Measurements from ENCODE around the gene MPHOSPH8.

MPHOSPH8 gene

DNA sequence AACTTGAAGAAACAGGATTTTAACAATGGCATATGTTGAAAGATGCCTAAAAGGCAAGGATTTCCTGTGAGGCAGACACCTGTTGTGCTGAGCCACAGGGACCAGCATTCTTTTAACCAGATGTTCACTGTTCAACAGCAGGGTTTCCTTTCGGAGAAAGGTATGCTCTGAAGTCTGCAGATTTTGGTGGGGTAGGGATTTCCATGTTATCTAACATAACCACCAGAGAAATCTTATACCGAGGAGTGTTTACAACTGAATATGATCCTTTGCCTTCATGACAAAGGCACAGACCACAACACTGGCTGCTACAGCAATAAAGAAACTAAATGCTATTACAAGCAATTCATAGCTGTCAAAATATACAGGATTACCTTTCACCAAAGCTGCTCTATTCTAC is 48.1 kb downstream of the MPHOSPH8 start:
- TF ChIP-seq POLR2AphosphoS5 (IDR thresholded peaks at IDR 0.05; ENCODE audit: low read depth, low read length) (no peak), SIN3A (IDR thresholded peaks at IDR 0.05; ENCODE audit: borderline replicate concordance, insufficient read depth, low read length) (no peak), FOXP2 (optimal IDR thresholded peaks at IDR 0.05; ENCODE audit: borderline replicate concordance, extremely low read depth, extremely low read length, insufficient read depth) (no peak), TAF1 (IDR thresholded peaks at IDR 0.05; ENCODE audit: borderline replicate concordance, insufficient read depth, low read length) (no peak), REST (IDR thresholded peaks at IDR 0.05; ENCODE audit: insufficient read depth in 1 of 2, low read depth in 2 of 2, low read length in 2 of 2) (no peak)

- no peak for TF ChIP-seq REST (IDR thresholded peaks at IDR 0.05; ENCODE audit: insufficient read depth in 1 of 2, low read depth in 2 of 2, low read length in 2 of 2)
- TF ChIP-seq FOXP2 (optimal IDR thresholded peaks at IDR 0.05; ENCODE audit: borderline replicate concordance, extremely low read depth, extremely low read length, insufficient read depth), result no peak
Measured at GRCh38 chr13:19685034-19685433, 51.6 kb downstream of the MPHOSPH8 start.

DNA sequence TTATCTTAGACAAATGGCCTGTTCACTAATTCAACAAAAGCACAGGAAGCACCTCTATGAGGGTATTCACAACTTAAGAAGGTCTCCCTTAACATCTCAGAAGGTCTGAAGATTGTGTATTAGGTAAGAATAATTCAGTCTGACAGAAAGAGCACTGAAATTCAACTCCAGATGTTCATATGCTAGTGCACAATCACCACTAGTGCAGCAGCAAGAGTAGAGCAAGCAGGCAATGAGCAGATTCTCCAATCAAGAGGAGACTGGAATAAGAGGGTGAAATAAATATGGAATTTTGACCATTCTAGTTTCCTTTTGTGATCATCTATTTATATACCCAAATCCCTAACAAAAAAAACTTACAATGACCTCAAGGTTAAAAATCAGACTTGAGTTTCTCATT is 52.0 kb downstream of the MPHOSPH8 start:
- no peak for TF ChIP-seq TAF1 (IDR thresholded peaks at IDR 0.05; ENCODE audit: borderline replicate concordance, insufficient read depth, low read length)

DNA sequence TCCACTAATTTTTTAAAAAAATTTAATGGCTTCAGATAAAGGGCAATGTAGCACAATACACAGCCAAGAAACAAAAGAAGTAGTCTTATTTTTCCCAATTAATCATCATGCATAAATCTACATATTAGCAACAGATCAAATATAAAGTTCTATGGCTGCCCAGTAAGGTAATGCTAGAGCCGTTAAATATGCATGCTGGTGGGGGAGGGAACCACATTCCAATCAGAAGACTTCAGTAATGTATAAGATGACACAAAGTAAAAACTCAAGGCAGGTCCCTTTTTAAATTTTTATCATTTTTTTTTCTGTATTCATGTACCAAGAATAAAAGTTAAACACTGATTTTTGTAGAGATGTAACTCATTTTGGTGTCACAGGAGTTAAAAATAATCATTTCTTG is 62.0 kb downstream of the MPHOSPH8 start:
- TF ChIP-seq FOXP2 (optimal IDR thresholded peaks at IDR 0.05; ENCODE audit: borderline replicate concordance, extremely low read depth, extremely low read length, insufficient read depth) (no peak), SIN3A (IDR thresholded peaks at IDR 0.05; ENCODE audit: borderline replicate concordance, insufficient read depth, low read length) (no peak), REST (IDR thresholded peaks at IDR 0.05; ENCODE audit: insufficient read depth in 1 of 2, low read depth in 2 of 2, low read length in 2 of 2) (no peak)

- TF ChIP-seq SIN3A (IDR thresholded peaks at IDR 0.05; ENCODE audit: borderline replicate concordance, insufficient read depth, low read length) (no peak), FOXP2 (optimal IDR thresholded peaks at IDR 0.05; ENCODE audit: borderline replicate concordance, extremely low read depth, extremely low read length, insufficient read depth) (no peak), POLR2AphosphoS5 (IDR thresholded peaks at IDR 0.05; ENCODE audit: low read depth, low read length) (no peak), TAF1 (IDR thresholded peaks at IDR 0.05; ENCODE audit: borderline replicate concordance, insufficient read depth, low read length) (no peak), REST (IDR thresholded peaks at IDR 0.05; ENCODE audit: insufficient read depth in 1 of 2, low read depth in 2 of 2, low read length in 2 of 2) (no peak)
Measured at GRCh38 chr13:19695829-19696228, 62.4 kb downstream of the MPHOSPH8 start.
